CD4-positive, alpha-beta T cell treated with Interleukin-17A for 1 hour (primary cell): Measurements from ENCODE around the gene MKS1.

Experiments used
- DNase-seq: peaks from one replicate; pipeline ENCODE4 v3.0.0-alpha.2; 2020

Gene MKS1

DNA sequence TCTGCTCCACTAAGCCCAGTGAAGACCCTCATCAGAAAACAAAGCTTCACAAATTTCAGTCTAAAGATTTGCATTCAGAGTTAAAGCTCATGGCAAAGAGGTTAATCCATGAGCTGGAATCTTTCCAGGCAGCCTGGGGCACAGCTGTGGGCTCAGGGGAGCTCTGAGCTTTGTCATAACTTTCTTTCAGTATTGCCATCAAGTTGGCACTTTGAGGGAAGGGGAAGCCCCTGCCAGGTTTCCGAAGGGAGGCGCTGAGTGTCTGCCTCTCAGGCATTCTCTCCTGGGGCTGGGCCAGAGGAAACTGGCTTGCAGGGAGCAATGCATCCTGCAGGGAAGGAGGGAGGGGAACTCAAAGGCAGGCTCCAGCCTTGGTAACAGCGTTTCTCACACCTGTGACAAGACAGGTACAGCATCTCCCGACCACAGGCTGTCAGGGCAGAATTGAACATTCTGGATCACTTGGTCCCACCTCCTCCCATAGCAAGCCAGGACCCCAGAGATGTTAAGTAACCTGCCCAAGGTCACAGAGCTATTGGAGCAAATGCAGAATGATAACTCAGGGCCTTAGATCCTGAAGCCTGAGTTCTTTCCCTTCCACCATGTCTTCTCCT is 23.2 kb upstream of the MKS1 start:
- no peak for DNase-seq

- no peak for DNase-seq
Measured at GRCh38 chr17:58239987-58240386, 20.9 kb upstream of the MKS1 start.

- DNase-seq = no peak
Measured at GRCh38 chr17:58238147-58238634, 19.1 kb upstream of the MKS1 start, which contains the start of gene LPO. TSS of gene LPO (plus strand) at chr17:58238584. CDS start at chr17:58242980, 4,396 bp downstream.

DNA sequence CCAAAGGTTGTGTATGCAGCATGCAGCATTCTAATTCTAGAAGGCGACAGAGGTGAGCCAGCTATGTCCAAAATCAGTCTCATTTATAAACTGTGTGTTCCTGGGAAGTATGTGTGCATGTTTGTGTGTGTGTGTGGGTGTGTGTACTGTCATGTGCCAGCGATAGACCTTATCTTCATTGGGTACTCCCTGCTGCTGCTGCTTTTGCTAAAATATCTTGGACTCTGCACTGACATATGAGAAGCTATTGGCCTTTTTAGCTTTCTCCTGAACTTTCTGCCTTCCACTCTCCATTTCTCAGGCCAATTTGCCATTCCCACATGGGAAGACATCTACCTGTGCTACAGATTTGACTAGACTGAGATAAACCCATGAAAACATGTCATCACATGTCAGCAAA is 17.3 kb upstream of the MKS1 start:
- DNase-seq = no peak

DNA sequence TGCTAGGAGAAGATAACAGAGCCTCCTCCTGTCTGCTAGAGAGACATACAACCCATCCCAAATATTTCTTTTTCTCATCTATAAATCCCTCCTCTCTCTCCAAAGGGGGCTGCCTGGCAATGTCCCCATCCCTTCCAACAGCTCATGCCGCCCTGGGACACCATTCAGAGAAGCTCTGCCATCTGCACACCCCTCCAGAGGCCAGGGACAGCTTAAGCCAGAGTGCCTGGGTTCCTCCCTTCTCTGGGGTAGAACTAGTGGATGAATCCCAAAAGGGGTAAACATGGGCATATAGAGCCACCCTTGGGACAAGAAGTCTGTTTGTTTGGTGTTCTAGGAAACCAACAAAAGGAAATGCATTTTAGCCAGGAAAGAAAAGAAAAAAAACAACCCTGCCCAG is 16.8 kb upstream of the MKS1 start:
- no peak for DNase-seq

- no peak for DNase-seq
Measured at GRCh38 chr17:58234512-58234911, 15.5 kb upstream of the MKS1 start.

- no peak for DNase-seq
Measured at GRCh38 chr17:58233543-58233942, 14.5 kb upstream of the MKS1 start.

GRCh38 chr17:58232707-58233156 is 13.7 kb upstream of the MKS1 start:
- DNase-seq = peak; percentile 22

DNA sequence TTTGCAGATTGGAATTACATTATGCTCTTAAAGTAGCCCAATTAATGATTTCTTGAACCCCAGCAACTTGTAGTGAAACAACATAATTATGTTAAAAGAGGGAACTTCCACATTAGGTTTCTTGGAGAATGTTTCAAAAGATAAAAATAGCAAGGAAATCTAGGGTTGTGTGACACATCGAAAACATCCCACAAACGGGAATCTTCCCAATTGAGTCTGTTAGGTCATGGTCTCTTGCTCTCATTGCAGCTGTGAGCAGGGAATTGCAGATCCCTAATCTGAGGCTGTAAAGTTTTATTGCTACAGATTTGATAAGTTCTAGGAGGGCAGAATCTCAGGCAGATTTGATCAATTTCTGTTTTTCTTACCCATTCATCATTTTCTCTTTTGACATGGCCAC is 12.6 kb upstream of the MKS1 start:
- DNase-seq = no peak

DNA sequence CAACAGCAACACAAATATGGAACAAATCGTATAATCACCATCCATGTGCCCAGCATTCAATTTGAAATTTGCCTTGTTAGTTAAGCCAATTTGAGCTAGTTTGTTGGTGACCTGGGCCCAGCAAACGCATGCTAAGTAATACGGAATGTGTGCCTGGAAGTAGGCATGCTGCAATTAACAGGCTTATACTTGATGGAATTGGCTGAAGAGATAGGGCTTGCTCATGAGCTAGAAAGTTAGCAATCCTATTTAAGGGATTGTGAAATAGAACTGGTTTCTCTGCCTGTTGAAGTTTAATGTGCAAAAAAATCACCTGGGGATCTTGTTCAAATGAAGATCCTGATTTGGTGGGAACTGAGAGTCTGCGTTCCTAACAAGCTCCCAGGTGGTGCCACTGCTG is 10.8 kb upstream of the MKS1 start:
- DNase-seq = no peak

DNA sequence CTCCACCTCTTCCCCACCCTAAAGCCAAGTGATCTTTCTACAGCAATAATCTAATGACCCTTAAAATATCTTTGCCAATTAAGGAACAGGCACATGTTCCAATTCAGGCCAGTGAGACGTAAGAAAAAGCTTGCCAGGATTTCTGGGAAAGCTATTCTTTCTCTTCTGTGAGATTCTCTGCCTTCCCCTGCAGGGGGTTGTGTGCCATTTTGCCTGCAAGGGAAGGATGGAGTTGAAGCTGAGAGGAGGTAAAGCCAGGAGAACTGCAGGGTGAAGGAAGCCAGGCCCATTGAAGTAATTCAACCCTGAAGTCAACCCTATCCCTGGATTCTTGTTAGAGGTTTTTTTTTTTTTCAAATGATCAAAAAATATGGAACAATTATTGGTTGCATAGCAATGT is 10.3 kb upstream of the MKS1 start:
- no peak for DNase-seq

DNA sequence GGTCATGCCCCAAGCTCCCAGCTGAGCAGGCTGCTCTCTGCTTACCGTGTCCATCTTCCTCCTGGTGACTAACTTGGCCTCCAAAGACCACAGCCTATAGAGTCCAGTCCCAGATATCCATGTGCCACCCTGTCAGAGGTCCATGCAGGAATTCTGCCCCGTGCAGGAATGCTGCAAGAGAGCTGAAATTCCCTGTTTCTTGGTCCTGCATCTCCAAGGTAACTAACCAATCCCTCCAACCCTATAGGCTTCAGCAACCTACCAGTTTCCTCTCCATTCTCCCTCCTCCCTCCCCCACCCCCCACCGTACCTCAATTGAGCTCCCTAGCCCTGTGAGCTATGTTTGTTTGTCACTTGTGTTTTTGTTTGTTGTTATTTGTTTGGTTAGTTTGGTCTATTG is 9.6 kb upstream of the MKS1 start:
- no peak for DNase-seq

GRCh38 chr17:58227733-58228132 is 8.7 kb upstream of the MKS1 start:
- no peak for DNase-seq

DNA sequence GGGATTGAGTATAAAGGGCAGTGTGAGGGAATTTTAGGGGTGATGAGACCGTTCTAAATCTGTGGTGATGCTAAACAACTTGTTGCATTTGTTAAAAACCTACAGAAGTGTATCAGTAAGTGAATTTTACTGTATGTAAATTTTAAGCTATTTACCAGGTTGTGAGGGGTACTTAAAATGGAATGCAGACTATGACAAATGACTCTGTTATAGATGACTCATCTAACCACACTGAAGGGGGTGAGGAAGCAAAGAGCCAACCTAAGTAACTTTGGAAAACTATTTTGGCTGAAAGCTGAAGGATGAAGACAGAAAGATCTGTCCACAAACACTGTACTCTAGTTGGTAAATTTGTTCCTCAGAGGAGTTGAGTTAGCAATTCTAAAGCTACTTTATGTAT is 5.3 kb upstream of the MKS1 start:
- DNase-seq = no peak

GRCh38 chr17:58219789-58220183 is 731 bp upstream of the MKS1 start:
- DNase-seq = no peak

DNA sequence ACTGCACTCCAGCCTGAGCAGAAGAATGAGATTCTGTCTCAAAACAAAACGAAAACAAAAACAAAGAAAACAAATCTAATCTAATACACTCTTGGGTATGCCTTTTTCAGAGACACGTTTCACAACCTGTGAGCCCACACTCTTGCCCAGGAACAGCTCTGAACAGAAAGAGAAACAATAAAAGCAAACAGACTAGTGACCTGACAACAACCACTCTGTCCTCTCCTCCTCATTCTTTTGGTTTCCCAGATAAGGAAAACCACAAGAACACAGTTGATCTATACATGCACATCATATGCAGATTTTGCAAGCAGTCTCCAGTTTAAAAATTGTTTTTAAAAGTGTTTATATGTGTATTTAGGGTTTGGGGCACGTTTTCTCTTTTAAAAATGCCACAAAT is 1.3 kb downstream of the MKS1 start:
- DNase-seq = peak; percentile 2

- no peak for DNase-seq
Measured at GRCh38 chr17:58215685-58216084, 3.4 kb downstream of the MKS1 start.

GRCh38 chr17:58210922-58211321 is 8.1 kb downstream of the MKS1 start:
- no peak for DNase-seq

GRCh38 chr17:58208344-58208743 is 10.7 kb downstream of the MKS1 start:
- no peak for DNase-seq

DNA sequence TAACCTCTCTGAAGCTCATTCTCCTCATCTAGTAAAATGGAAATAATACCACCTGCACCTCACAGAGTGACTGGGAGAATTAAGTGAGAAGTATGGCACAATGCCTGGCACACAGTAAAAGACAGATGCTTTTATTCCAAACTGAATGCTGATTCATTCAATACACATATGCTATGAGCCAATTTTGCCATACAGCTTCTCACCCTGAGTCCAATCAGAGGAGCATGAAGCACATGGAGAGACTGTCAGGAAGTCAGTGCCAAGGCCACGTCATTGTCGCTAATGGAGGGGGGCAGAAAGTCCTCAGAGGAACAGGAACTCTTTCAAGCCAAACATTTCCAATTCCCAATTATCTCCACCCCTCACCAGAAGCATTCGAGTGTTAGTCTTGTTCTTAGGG is 11.6 kb downstream of the MKS1 start:
- DNase-seq = no peak

DNA sequence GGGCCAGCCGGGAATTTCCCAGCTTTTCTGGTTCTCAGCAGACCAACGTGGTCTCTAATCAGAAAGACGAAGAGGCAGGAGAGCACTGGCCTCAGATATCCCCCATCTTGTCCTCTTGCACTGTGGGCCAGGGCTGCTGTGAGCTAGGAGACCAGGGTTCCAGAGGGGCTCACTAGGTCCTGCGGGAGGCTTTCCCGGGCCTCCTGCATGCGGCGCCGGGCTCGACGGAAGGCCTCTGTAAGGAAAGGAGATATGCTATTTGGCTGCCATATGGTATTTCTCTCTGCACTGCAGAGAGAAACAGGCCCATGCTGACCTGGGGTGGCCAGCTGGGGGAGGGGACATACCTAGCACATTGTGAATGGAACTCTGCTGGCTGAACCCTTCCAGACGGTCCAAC is 13.1 kb downstream of the MKS1 start:
- no peak for DNase-seq

DNA sequence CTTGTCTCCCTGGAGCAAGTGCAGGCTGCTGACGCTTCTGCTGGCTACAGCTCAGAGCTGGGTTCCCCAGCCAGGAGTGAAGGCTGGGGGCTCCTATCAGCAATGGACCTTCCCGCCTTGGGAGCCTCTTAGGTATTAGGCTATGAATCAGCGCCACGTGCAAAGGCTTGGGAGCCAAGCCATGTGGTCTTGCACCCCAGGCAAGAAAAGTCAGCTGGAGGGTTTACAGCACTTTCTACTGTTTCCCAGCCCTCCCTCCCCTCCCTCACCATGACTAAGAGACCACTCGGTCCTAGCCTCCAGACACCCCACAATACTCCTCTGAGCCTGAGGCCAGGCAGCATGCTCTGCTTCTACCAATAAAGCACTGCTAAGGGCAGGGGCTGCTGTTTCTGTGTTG is 14.3 kb downstream of the MKS1 start:
- DNase-seq = no peak

GRCh38 chr17:58202859-58203258 is 16.2 kb downstream of the MKS1 start:
- DNase-seq = no peak

GRCh38 chr17:58200024-58200633 is 18.9 kb downstream of the MKS1 start:
- peak; percentile 57 for DNase-seq

- DNase-seq = no peak
Measured at GRCh38 chr17:58196610-58197009, 22.4 kb downstream of the MKS1 start.
